Sigmoid colon (tissue), 7 donors: ENCODE measurements around the gene RPP40. TPM values are rescaled to one million over a fixed set of nuclear protein-coding genes. Genes with fewer than 3 reads are reported as not detected.

ENCODE experiments used
- DNase-seq: peaks from one replicate; pipeline ENCODE4 v3.0.0-alpha.2; 2019
- H3K27ac ChIP-seq, 4 donors: fragments of 200-600 bp; sonication (generic); one replicate each; pipeline ENCODE4 v1.5.1; 2016 to 2019; ENCODE audit warnings: mild to moderate bottlenecking in 1 of 4
- H3K27me3 ChIP-seq, 3 donors: fragments of 200-600 bp; sonication (generic); one replicate each; pipeline ENCODE4 v1.5.1; 2019; ENCODE audit warnings: mild to moderate bottlenecking in 1 of 3
- H3K36me3 ChIP-seq, 4 donors: fragments of 200-600 bp; sonication (generic); one replicate each; pipeline ENCODE4 v1.5.1; 2016 to 2019
- H3K4me1 ChIP-seq, 4 donors: fragments of 200-600 bp; sonication (generic); one replicate each; pipeline ENCODE4 v1.5.1; 2017 to 2019
- H3K4me3 ChIP-seq, 4 donors: fragments of 200-600 bp; sonication (generic); one replicate each; pipeline ENCODE4 v1.5.1; 2017 to 2019; ENCODE audit warnings: mild to moderate bottlenecking in 2 of 4, moderate library complexity in 1 of 4
- H3K9me3 ChIP-seq, 4 donors: fragments of 200-600 bp in 3 of 4; sonication (generic) in 3 of 4; one replicate each; pipeline versions ENCODE4 v1.5.1 to v1.6.1; 2013 to 2019
- CTCF ChIP-seq, 4 experiments: fragments of 450-650 bp in 3 of 4; fragments of 200-600 bp in 1 of 4; IDR thresholded peaks; one replicate each; pipeline ENCODE4 v1.5.1; 2016 to 2019; ENCODE audit warnings: antibody characterized with exemption in 4 of 4, mild to moderate bottlenecking in 3 of 4, moderate library complexity in 2 of 4
- EP300 ChIP-seq, 4 donors: sonication (generic); formaldehyde crosslinking; IDR thresholded peaks; one replicate each; pipeline ENCODE4 v1.6.1; 2017; ENCODE audit warnings: antibody characterized with exemption in 4 of 4
- POLR2A ChIP-seq, 2 donors: fragments of 450-650 bp; IDR thresholded peaks; one replicate each; pipeline ENCODE4 v1.6.1; 2016; ENCODE audit warnings: antibody characterized with exemption in 2 of 2, mild to moderate bottlenecking in 2 of 2, moderate library complexity in 2 of 2
- POLR2AphosphoS5 ChIP-seq, 4 donors: sonication (generic); formaldehyde crosslinking; IDR thresholded peaks; one replicate each; pipeline ENCODE4 v1.6.1; 2017; ENCODE audit warnings: antibody characterized with exemption in 4 of 4
- WGBS, 2 donors: extraction: QIAGEN DNeasy Blood & Tissue Kit; methylation state at CpG; one replicate each; pipeline ENCODE4 v1.1.7; 2013; 5-methylcytosine and 5-hydroxymethylcytosine counted together
- intact Hi-C: fragments of 100-400 bp; cut with DNase I; formaldehyde crosslinking; loops from one replicate; pipeline ENCODE4 v1.15.1; 2023
- polyA plus RNA-seq, 3 donors: library from polyadenylated mRNA; stranded (reverse); fragments of 200-250 nt; gene quantifications; one replicate each; pipeline ENCODE4 v1.2.3, GENCODE V29; 2013
- total RNA-seq, 4 donors: library from RNA; depleted of rRNA; stranded (reverse); fragments of >200 nt; gene quantifications; one replicate each; pipeline ENCODE4 v1.1.0, GENCODE V29; 2016
- donor health status: healthy with polysubstance abuse.
- donor health status: Bipolar disorder and iron deficiency.
- donor health status: healthy.

RPP40 gene
- total and polyA plus RNA-seq, 7 donors, result 4.2 to 9.7 (median 6.5) TPM

GRCh38 chr6:4946521-4946920 lies 57.3 kb downstream of the RPP40 start:
- TF ChIP-seq CTCF (IDR thresholded peaks at IDR 0.05), result no peak
- no peak for TF ChIP-seq EP300 (IDR thresholded peaks at IDR 0.05)
- TF ChIP-seq POLR2AphosphoS5 (IDR thresholded peaks at IDR 0.05), result no peak
- TF ChIP-seq POLR2A (IDR thresholded peaks at IDR 0.05), result no peak

More at GRCh38 chr6:4946521-4946920, 57.3 kb downstream of the RPP40 start:
- Histone ChIP-seq H3K4me1 (peaks cover 0 to 19% (median 15%) of the 10 kb centered on the region in 4 donors), H3K27me3 (no peaks in the 10 kb centered on the region), H3K27ac (no peak overlapping the region), H3K36me3 (peaks cover 0 to 48% (median 15%) of the 10 kb centered on the region in 4 donors), H3K9me3 (no peaks in the 10 kb centered on the region), H3K4me3 (no peak overlapping the region)
- intact Hi-C loops, result no loop called here
- no peak for DNase-seq
- 95% methylated on average over 11 of the region's 11 CpGs for WGBS, 2 donors

Other genes starting within 250 kb of the RPP40 start
- 10 to 100 TPM; 37.9 to 82.8 (median 56.5) TPM for gene CDYL, start 227.6 kb downstream of the RPP40 start, total RNA-seq
- gene CDYL, start 227.6 kb downstream of the RPP40 start, polyA plus RNA-seq, result 10 to 100 TPM; 14.2 to 16.2 (median 14.8) TPM
- 1 to 10 TPM; 1.8 to 3.0 (median 2.2) TPM for gene PPP1R3G, start 81.3 kb upstream of the RPP40 start, total RNA-seq
- under 1 TPM; under 0.01 to 0.63 (median 0.23) TPM for gene PPP1R3G, start 81.3 kb upstream of the RPP40 start, polyA plus RNA-seq